HG03575 (cell line): ENCODE data around the gene TOMM70.
"Not testable (repeated sequence)": the region's sequence is repeated elsewhere in the genome, so short reads cannot be mapped to it uniquely, and the experiment has no call there.

ENCODE experiments used
- ATAC-seq: cut with Tn5 transposase; IDR thresholded peaks from one replicate; pipeline ENCODE4 v1.9.1; 2021; ENCODE audit not compliant: unreplicated experiment, insufficient number of reproducible peaks, low FRiP score; ENCODE audit errors: extremely low read depth

TOMM70 gene

GRCh38 chr3:100400780-100401673 lies at the start of gene TOMM70, which contains the start of gene LNP1:
TOMM70 (minus strand) TSS chr3:100401089; CDS start chr3:100400949, 140 bp downstream.
LNP1 (plus strand) TSS chr3:100401539; CDS start chr3:100429730, 28,191 bp downstream.
- peak; percentile 66 for ATAC-seq

- ATAC-seq, result no peak
Observed at GRCh38 chr3:100449214-100449613, 48.3 kb upstream of the TOMM70 start.

DNA sequence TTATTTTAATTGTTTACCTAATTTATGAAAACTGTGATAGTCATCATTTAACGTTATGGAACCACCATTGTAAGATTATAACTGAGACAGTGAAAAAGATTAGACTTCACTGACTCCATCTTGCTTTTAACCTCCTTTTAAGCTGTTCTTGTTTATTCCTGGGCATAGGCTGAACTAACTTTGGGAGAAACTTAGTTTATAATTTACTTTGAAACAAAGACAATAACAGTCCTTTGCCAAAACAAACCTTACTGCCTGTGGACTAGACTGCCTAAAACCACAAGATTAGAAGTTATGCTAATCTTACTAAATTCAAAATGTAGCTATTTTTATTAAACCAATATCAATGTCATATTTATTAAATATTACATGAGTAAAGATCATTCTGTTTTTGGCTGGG lies 47.2 kb upstream of the TOMM70 start:
- no peak for ATAC-seq

DNA sequence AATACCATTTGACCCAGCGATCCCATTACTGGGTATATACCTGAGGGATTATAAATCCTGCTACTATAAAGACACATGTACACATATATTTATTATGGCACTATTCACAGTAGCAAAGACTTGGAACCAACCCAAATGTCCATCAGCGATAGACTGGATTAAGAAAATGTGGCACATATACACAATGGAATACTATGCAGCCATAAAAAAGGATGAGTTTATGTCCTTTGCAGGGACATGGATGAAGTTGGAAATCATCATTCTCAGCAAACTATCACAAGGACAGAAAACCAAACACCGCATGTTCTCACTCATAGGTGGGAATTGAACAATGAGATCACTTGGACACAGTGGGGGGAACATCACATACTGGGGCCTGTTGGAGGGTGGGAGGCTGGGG lies 46.2 kb upstream of the TOMM70 start:
- not testable (repeated sequence) for ATAC-seq

DNA sequence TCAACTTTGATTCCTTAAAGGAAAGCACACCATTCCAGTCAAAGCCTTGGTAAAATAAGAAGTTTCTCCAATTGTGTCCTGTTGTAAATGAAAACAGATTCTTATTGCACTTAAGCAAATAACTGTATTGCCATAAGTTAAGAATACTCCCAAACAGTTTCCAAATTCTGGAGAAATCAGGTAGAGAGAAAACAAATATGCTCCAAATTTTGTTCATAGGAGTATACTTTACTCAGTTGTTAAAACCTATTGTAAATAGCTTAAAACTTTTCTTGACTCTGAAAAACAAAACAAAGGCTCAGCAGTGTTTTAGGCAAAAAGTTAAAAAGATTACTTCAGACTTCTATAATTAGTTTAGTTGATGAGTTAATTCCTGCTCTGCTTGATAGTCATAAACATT lies 42.8 kb upstream of the TOMM70 start:
- no peak for ATAC-seq

DNA sequence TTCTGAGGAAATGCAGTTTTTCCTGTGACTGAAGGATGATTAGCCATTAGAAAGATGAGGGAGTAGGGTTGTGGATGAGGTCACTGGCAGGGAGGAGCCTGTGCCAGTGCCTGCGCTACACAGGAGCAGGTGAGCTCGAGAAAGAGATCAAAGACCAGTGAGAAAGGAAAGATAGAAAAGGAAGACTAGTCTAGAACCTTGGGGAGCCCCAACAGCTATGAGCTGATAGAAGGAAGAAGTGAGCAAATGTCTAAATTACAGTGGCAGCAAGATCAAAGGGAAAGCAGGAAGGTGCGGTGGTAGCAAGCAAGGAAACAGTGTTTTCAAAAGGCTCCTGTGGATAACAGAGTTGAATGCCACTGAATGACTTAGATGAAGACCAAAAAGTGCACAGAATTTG lies 40.0 kb upstream of the TOMM70 start:
- ATAC-seq, result no peak

- no peak for ATAC-seq
Observed at GRCh38 chr3:100438623-100438974, 37.7 kb upstream of the TOMM70 start.

DNA sequence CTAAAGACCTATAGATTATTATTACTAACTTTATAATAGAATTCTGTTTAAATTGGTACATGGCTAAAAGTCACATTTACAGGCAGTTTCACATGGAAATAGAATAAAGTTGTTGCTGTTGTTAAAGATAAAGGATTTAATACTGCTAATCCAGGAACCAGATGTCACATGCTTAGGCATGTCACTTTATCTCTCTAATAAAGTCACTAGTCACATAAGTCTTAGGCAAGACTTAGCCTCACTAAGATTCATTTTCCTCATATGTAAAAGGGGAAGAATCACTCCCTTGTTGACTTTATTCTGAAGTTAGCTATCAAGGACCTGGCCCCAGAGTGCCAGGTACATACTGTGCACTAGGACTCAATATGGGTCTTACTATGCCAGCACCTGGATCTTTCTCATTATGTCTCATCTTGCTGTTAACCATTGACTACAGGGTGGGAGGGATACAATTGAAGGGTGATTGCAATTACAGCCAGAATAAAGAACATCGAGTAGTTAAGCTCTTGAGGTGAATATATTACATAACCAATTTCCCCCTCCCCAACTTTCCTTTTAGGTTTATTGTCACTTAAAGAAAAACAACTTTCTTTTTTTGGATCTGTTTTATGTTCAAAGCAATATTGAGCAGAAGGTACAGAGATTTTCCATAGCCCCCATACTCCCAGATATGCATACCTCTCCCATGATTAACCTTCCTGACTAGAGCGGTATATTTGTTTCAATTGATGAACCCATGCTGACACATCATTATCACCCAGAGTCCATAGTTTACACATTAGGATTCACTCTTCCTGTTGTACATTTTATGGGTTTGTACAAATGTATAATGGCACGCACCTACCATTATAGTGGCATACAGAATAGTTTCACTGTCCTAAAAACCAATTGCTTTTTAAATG lies 37.1 kb upstream of the TOMM70 start:
- no peak for ATAC-seq

DNA sequence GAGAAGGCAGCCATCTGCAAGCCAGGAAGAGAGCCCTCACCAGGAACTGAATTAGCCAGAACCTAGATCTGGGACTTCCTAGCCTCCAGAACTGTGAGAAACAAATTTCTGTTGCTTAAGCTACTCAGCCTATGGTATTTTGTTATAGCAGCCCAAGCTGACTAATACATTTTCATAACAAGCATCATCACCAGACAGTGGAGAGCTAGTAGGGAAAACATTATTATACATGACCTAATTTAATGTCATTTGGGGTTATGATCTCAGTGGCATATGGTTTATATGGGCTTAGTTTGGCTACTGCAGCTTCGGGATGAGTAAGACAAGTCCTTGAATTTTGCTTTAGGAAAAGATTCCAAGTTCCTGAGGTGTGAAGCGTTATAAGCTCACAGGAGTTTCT lies 36.1 kb upstream of the TOMM70 start:
- no peak for ATAC-seq

DNA sequence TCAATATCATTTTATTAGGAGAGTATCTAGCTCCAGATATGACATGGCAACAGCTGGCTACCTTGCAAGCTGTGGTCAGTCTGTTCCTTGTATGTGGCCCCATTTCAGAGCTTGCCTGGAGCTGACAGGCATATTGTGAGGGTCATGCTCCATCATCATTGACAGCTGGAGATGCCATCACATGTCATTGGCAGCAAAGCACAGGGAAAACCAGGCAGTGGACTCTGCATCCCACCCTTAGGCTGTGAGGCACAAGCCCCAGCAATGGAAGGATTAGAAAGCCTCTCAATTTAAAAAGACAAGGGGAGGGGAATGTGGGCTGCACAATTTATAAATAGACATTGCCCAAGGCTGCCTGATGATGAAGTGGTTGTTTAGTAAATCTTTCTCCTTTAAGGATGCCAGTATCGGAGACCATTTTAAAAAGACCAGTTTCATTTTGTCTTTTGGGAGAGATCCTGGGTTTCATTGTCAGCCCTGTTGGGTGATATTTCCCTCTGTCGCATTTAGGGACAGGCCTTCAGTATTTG lies 28.4 kb upstream of the TOMM70 start:
- no peak for ATAC-seq

- ATAC-seq, result no peak
Observed at GRCh38 chr3:100427699-100428098, 26.8 kb upstream of the TOMM70 start.

DNA sequence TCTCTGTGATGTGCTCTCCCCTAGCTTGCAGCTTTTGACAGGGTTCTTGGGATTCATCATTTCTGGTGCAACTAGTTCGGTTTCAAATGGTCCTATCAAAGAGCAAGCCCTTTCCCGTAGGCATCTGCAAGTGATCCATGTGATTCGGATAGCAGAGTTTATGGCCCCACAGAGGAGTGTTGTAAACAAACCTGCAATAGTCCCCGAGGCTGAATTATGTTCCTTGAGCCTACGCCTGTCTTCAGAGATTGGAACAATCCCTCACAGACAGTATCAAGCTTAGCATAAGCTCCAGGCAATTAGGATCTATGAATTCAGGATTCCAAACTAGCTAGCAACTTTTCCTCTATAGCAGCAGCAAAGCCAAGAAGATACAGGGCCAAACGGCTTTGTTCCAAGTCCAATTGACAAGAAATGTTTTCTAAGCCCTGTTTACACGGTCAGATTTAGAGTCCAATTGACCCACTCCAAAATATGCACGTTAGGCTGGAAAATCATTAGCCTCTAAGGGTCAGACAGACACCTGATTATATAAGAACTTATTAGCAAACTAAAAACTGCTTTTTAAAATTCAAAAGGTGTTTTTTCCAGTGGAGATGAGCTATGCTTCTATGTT lies 25.3 kb upstream of the TOMM70 start:
- no peak for ATAC-seq

- ATAC-seq, result no peak
Observed at GRCh38 chr3:100425316-100425715, 24.4 kb upstream of the TOMM70 start.

- ATAC-seq, result no peak
Observed at GRCh38 chr3:100424261-100424660, 23.4 kb upstream of the TOMM70 start.

DNA sequence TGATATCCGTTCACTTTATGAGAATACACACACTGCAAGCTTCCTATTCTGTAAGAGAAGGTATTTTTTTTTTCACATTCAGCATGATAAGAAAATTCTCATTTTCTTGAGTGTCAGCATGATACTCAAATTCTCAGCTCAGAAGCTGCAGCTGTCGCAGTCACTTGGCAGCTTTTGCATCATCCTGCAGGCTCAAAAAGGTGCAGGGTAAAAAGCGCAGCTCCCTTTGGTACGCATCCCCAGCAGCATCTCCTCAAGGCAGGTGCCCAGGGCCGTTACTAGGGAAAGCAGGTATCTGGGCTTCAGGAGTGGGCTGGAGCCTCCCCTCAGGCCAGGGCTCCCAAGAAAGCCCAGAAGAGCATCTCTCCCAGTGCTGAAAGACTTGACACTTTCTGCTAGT lies 22.7 kb upstream of the TOMM70 start:
- no peak for ATAC-seq

- no peak for ATAC-seq
Observed at GRCh38 chr3:100420885-100421284, 20.0 kb upstream of the TOMM70 start.

- ATAC-seq, result no peak
Observed at GRCh38 chr3:100419406-100419805, 18.5 kb upstream of the TOMM70 start.

DNA sequence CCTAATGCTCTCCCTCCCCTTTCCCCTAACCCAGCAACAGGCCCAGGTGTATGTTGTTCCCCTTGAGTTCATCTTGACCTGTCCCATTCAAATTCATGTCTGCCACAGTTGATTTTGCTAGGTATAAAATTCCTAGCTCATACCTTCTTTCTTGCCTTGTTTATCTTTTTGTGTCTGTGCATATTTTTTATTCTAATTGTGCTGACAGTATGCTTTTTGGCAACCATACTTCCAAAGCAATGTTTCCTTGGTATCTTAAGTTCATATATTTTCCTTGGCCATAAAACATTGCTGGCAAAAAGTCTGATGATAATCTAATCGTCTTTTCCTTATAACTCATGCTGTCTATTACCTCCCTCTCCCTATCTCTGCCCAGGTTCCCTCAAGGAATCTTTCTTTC lies 16.0 kb upstream of the TOMM70 start:
- no peak for ATAC-seq

- no peak for ATAC-seq
Observed at GRCh38 chr3:100416176-100416575, 15.3 kb upstream of the TOMM70 start.
